ENCODE results near the gene FAM53B.

GRCh38 chr10:124649214-124649613 lies 95.0 kb downstream of the FAM53B start:
- TF ChIP-seq CTCF (IDR thresholded peaks at IDR 0.05) (no peak), POLR2AphosphoS5 (IDR thresholded peaks at IDR 0.05) (peak in 1 of 2 donors; percentile 49), POLR2A (IDR thresholded peaks at IDR 0.05; ENCODE audit: low read depth) (no peak), EP300 (IDR thresholded peaks at IDR 0.05) (no peak)

Measured in esophagus muscularis mucosa (tissue), 4 donors.